GM19099 (cell line): ENCODE results near the gene PARVB.

ENCODE experiments used
- POLR2A ChIP-seq: IDR thresholded peaks from 3 replicates; pipeline ENCODE4 v1.6.1; 2011; ENCODE audit warnings: low read depth; ENCODE audit not compliant: insufficient read length; ENCODE audit errors: extremely low read depth

Gene PARVB

DNA sequence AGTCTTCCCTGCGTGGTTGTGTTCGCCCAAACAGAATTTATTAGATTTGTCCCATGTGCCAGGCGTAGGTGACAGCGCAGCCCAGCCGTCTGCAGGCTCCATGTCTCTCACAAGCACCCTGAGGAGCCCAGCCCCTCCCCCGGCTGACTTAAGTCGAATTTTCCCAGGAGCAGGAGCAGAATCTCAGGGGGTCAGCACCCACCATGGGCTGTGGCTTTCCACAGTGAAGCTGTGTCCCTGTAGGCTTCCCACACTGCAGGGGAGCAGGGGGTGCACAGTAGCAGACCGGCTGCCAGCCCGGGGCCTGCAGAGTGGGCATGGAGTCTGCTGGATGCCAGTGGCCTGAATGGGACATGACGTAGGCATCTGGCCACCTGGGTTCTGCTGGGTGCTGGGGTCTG, 172.6 kb downstream of the PARVB start:
- no peak for TF ChIP-seq POLR2A

GRCh38 chr22:44197271-44197670, 173.2 kb downstream of the PARVB start:
- TF ChIP-seq POLR2A: no peak

GRCh38 chr22:44199164-44199563, 175.1 kb downstream of the PARVB start:
- no peak for TF ChIP-seq POLR2A

DNA sequence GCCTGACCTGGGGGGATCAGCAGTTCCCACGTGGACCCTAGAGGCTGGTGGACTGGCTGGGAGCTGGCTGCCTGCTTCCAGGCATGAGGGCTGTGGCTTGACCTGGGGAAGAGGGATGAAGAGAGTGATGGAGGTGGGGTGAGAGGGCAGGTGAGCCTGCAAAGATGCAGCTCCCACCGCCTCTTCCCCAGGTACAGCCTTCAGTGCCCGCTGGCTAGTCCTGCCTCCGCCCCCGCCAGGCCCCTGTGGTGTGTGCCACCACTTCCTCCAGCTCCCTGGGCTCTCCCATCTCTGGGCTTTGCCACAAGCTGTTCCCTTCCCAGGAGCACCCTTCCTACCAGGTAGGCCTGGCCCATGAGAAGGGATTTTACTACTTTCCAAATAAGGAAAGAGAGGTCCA, 175.8 kb downstream of the PARVB start:
- no peak for TF ChIP-seq POLR2A

- no peak for TF ChIP-seq POLR2A
Observed at GRCh38 chr22:44200451-44200850, 176.3 kb downstream of the PARVB start.

DNA sequence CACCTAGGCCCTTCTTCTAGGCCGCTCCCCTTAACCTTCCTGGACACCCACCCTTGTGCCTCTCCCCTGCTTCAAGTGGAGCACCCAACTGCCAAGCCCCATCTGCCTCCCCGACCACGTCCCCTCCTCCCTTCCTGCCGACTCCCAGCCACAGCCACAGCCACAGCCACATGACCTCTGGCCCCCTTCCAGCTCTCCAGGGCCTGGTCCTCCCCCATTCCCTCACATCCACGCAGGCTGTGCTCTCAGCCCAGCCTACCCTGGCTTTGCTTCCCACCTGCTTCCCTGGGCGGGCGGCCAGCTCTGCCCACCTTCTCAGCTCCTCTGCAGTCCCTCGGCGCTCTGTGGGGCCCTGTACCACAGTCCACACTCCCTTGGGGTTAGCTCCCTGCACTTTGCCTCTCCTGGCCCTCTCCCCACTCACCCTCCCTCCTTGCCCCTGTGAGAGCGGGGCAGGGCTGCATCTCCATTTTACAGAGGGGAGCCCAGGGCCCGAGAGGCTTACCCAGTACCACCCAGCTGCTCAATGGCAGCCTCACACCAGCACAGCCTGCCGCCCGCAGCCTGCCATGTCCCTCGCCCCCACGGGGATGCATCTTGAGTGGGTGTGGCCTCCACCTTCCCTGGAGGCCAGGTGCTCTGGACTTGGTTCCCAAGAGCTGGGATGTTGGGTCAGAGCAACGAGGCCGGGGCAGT, 176.9 kb downstream of the PARVB start:
- TF ChIP-seq POLR2A: no peak

DNA sequence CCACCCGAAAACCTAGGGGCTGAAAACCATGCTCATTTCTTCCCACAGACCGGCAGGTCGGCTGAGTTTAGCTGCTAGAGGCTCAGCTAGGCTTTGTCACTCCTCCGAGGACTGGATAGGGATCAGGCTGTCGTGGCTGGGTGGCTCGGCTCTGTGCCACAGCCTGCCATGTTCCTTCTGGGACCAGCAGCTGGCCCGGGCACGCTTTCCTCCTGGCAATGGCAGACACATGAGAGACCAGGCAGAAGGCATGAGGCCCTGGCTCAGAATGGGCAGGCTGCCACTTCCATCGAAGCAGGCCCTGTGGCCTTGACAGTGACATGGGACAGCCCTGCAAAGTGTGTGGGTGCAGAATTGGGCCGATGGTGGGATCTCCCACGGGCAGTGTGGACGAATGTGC, 177.6 kb downstream of the PARVB start:
- no peak for TF ChIP-seq POLR2A

DNA sequence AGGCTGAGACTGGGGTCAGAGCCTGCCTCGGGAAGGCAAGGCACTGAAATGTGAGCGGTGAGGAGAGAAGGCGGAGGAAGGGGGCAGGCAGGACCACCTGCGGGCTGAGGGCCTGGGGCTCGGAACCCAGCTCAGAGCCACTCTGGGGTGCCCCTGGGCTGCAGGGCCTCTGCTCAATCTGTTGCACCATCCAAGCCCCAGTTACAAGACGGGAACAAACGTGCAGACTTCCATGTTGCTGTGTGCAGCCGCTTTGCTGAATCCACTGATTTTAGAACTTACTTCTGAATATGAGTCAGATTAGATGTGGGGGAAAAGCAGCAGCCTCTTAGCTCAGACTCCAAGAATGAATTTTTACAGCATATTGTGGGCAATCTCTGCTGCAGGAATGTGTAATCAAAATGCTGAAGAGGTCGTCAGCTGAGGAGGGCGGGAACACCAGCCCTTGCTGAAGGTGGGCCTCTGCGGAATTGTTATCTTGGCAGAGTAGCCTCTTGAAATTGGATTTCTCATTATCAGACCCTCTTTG, 178.2 kb downstream of the PARVB start:
- TF ChIP-seq POLR2A: no peak

GRCh38 chr22:44203203-44203602, 179.1 kb downstream of the PARVB start:
- TF ChIP-seq POLR2A: no peak

- TF ChIP-seq POLR2A: no peak
Observed at GRCh38 chr22:44204739-44205515, 180.8 kb downstream of the PARVB start.

- no peak for TF ChIP-seq POLR2A
Observed at GRCh38 chr22:44205516-44206329, 181.6 kb downstream of the PARVB start.

DNA sequence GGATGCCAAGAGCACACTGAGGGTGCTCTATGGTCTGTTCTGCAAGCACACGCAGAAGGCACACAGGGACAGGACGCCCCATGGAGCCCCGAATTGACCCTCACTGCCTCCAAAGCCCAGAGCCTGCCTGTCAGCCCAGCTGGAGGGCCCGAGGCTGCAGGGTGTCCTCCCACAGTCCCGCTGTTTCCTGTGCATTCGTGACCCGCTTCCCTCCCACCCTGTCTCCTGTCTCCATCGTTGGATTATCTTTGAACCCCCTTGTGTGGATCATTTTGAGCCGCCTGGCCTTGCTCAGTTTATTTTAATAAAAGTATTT, 182.2 kb downstream of the PARVB start:
- no peak for TF ChIP-seq POLR2A

DNA sequence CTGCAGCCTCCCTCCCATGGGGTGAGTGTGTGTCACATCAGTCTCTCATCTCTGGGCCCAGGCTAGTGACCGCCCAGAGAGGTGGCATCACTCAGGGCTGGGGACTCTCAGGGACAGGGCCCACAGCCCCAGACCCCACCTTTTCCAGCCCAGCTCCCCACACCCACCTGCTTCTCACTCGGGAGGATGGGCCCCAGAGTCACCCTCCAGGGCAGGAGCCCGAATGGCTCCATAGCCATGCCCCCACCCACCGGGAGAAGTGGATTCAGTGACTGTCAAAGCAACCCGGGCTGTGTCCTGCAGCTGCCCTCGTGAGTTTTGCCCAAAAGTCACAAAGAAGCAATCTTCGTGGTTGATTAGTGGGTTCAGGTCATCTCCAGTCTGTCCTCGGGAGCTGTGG, 182.6 kb downstream of the PARVB start:
- TF ChIP-seq POLR2A: no peak

GRCh38 chr22:44207173-44207980, 183.3 kb downstream of the PARVB start:
- no peak for TF ChIP-seq POLR2A

DNA sequence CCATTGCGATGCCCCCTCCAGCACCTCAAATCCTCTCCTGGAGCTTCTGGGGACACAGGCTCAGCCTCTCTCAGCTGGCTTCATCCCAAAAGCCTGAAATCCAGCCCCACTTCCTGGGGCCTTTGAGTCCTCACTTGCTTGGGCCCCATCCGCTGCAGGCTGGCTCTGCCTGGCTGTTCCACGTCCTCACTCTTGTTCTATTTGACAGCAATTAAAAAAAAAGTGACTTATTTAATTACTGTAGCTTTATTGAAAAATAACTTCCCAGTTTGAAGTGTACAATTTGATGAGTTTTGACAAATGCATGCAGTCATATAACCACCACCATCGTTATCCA, 183.8 kb downstream of the PARVB start:
- TF ChIP-seq POLR2A: no peak
